ENCODE results near the gene BSG. TPM values are rescaled to one million over a fixed set of nuclear protein-coding genes. Genes with fewer than 3 reads are reported as not detected.
A peak's percentile ranks its signal among the peaks of the same experiment; 100 is the strongest.

BSG gene
- total and polyA plus RNA-seq, 9 of the 15 experiments (the other 6 are each of a cell fraction or from before 2014, with no cell fraction given): 4.6 to 495 (median 187) TPM

- Histone ChIP-seq H3K9ac (ENCODE audit: insufficient read depth in 1 of 2, low read depth in 2 of 2, low read length in 2 of 2) (peak overlapping the region; percentile 81 to 99), H3K4me3 (peak overlapping the region; percentile 43), H3K36me3 (ENCODE audit: control insufficient read depth, insufficient read depth, low read length) (peaks cover 14% of the 10 kb centered on the region; the same call in 1 of the 3 replicates), H2AFZ (ENCODE audit: low read depth, low read length) (peak overlapping the region; percentile 86), H3K79me2 (ENCODE audit: control insufficient read depth, insufficient read depth, low read length) (peaks cover 45% of the 10 kb centered on the region), H3K27me3 (ENCODE audit: control insufficient read depth in 2 of 2, insufficient read depth in 2 of 2, low read length in 2 of 2) (no peaks in the 10 kb centered on the region), H3K9me1 (ENCODE audit: control insufficient read depth, insufficient read depth, low read length) (peaks cover 11% of the 10 kb centered on the region), H3K9me3 (replicated peaks; ENCODE audit: control insufficient read depth, insufficient read depth, low read depth, low read length) (peaks cover 8% of the 10 kb centered on the region), H3K4me2 (ENCODE audit: insufficient read depth, low read length) (peak overlapping the region; percentile 90), H4K20me1 (replicated peaks; ENCODE audit: control insufficient read depth, insufficient read depth, low read length) (peaks cover 32% of the 10 kb centered on the region), H3K4me1 (replicated peaks in 1 of 2; ENCODE audit: control insufficient read depth in 2 of 2, insufficient read depth in 2 of 2, low read length in 2 of 2) (peaks cover 25 to 64% of the 10 kb centered on the region in 2 experiments), H3K27ac (ENCODE audit: extremely low read depth, low read depth, low read length) (peak overlapping the region; percentile 92)
- FAIRE-seq (no peak), ATAC-seq (peak; percentile 16), DNase-seq (ENCODE audit: extremely low read depth in 1 of 4, low spot score in 3 of 4) (peak; percentile 42 to 72 (median 52))
- intact Hi-C loops (cut with micrococcal nuclease): loop anchor here (1.0 kb wide), 1 partner anchor 15 kb away; no protein-coding TSS in a partner anchor
- ChIA-PET POLR2A (interaction anchor here (0.7 to 2.2 kb wide), 4 partner anchors 13 to 132 kb away, joined by 3 to 13 read pairs (median 11); partner anchors contain the start of gene CDC34), CTCF (ENCODE audit: low intra/inter-chr PET ratio) (no interaction called here)
- in situ Hi-C loops (cut with MboI): no loop called here
- TSS peak; percentile 90 for BruUV-seq (replicated peaks)
- WGBS (ENCODE audit: insufficient coverage, low coverage, missing lambda C conversion rate): 1% methylated on average over 14 of the region's 14 CpGs
- TF ChIP-seq BCOR (IDR thresholded peaks at IDR 0.05) (0 out of 2 replicates have a peak, but pooled peaks have one; percentile 4), EGR1 (conservative IDR thresholded peaks at IDR 0.05) (peak; percentile 43), SIN3B (IDR thresholded peaks at IDR 0.05; ENCODE audit: low read depth) (0 out of 2 replicates have a peak, but pooled peaks have one; percentile 14), POLR2AphosphoS2 (IDR thresholded peaks at IDR 0.05; ENCODE audit: low read length) (no peak), AFF4 (CRISPR knock-in tag; IDR thresholded peaks at IDR 0.05) (peak; percentile 65; the same call in 1 of the 2 replicates), MAZ (CRISPR knock-in tag; conservative IDR thresholded peaks at IDR 0.05 in 1 of 2, IDR thresholded peaks at IDR 0.05 in 1 of 2) (peak in 1 of 2 experiments; percentile 3; a peak in 1 of 4 replicates), RBFOX2 (IDR thresholded peaks at IDR 0.05; ENCODE audit: low read depth, low read length) (no peak), KAT2B (IDR thresholded peaks at IDR 0.05; ENCODE audit: low read depth, low read length) (no peak), MCM3 (IDR thresholded peaks at IDR 0.05) (no peak), POLR2A (conservative IDR thresholded peaks at IDR 0.05) (peak; percentile 37; the same call in 1 of the 2 replicates), FOXK1 (CRISPR knock-in tag; IDR thresholded peaks at IDR 0.05; ENCODE audit: borderline replicate concordance) (peak; percentile 9; the same call in 1 of the 2 replicates), NFYB (IDR thresholded peaks at IDR 0.05; ENCODE audit: extremely low read depth, insufficient read length) (peak; percentile 6), KDM1A (IDR thresholded peaks at IDR 0.05) (0 out of 4 replicates have a peak, but pooled peaks of 1 of the 2 experiments have one; percentile 24), HDAC2 (IDR thresholded peaks at IDR 0.05) (0 out of 2 replicates have a peak, but pooled peaks have one; percentile 1), TBP (optimal IDR thresholded peaks at IDR 0.05; ENCODE audit: low read depth, low read length) (peak; percentile 20), ZFX (CRISPR knock-in tag; IDR thresholded peaks at IDR 0.05) (peak; percentile 33; the same call in 1 of the 2 replicates)
- TF ChIP-seq, protein P1, sequence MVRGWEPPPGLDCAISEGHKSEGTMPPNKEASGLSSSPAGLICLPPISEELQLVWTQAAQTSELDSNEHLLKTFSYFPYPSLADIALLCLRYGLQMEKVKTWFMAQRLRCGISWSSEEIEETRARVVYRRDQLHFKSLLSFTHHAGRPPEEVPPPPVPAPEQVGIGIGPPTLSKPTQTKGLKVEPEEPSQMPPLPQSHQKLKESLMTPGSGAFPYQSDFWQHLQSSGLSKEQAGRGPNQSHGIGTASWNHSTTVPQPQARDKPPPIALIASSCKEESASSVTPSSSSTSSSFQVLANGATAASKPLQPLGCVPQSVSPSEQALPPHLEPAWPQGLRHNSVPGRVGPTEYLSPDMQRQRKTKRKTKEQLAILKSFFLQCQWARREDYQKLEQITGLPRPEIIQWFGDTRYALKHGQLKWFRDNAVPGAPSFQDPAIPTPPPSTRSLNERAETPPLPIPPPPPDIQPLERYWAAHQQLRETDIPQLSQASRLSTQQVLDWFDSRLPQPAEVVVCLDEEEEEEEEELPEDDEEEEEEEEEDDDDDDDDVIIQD (CRISPR knock-in tag; IDR thresholded peaks at IDR 0.05): no peak
- TF ChIP-seq, protein P2, sequence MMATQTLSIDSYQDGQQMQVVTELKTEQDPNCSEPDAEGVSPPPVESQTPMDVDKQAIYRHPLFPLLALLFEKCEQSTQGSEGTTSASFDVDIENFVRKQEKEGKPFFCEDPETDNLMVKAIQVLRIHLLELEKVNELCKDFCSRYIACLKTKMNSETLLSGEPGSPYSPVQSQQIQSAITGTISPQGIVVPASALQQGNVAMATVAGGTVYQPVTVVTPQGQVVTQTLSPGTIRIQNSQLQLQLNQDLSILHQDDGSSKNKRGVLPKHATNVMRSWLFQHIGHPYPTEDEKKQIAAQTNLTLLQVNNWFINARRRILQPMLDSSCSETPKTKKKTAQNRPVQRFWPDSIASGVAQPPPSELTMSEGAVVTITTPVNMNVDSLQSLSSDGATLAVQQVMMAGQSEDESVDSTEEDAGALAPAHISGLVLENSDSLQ (IDR thresholded peaks at IDR 0.05): peak; percentile 64; the same call in 1 of the 2 replicates
Observed at GRCh38 chr19:571566-571974, 826 bp upstream of the BSG start.
